A549 (cell line): ENCODE measurements around the gene SNURF. TPM values are rescaled to one million over a fixed set of nuclear protein-coding genes. Genes with fewer than 3 reads are reported as not detected.

Experiments
- ATAC-seq, 2 experiments: fragments of 200-7000 bp in 1 of 2; fragments of >200 bp in 1 of 2; cut with Nextera tagmentation in 1 of 2; cut with Tn5 transposase in 1 of 2; 3 replicates each; pipeline versions ENCODE4 v1.8.0 to v1.9.1; 2018 to 2020; ENCODE audit warnings: mild to moderate bottlenecking in 1 of 2, moderate library complexity in 1 of 2
- CTCF ChIA-PET: fragments of 300-600 bp; sonication (Branson Sonifier 250); formaldehyde crosslinking; extraction: SDS; loops from one replicate; lab custom pipeline; 2021; ENCODE audit warnings: antibody characterized with exemption, inconsistent platforms; lab: Yijun Ruan, JAX
- POLR2A ChIA-PET: fragments of 350-600 bp; formaldehyde crosslinking; extraction: SDS; loops from one replicate; lab custom pipeline; 2021; ENCODE audit warnings: antibody characterized with exemption, inconsistent platforms; lab: Yijun Ruan, JAX
- DNase-seq, 2 experiments: peaks; one replicate each; pipeline versions ENCODE4 v3.0.0 to v3.0.0-alpha.2; 2011 to 2016; ENCODE audit warnings: low read depth in 1 of 2, low spot score in 1 of 2
- FAIRE-seq: peaks from 2 replicates; lab custom pipeline; 2011; peaks lifted over from hg19 to GRCh38; lab: Jason Lieb, UNC
- H3K27ac ChIP-seq, 2 experiments: fragments of >200 bp; sonication (Bioruptor Twin); formaldehyde crosslinking; 3 replicates each; pipeline ENCODE4 v1.5.1; 2016 to 2017
- H3K4me1 ChIP-seq: fragments of >200 bp; sonication (Bioruptor Twin); formaldehyde crosslinking; 3 replicates; pipeline ENCODE4 v1.6.1; 2016
- H3K4me2 ChIP-seq: fragments of >200 bp; sonication (Bioruptor Twin); formaldehyde crosslinking; 3 replicates; pipeline ENCODE4 v1.6.1; 2016
- H3K4me3 ChIP-seq: fragments of >200 bp; sonication (Bioruptor Twin); formaldehyde crosslinking; 3 replicates; pipeline ENCODE4 v1.5.1; 2016
- H3K9me3 ChIP-seq: fragments of >200 bp; sonication (Bioruptor Twin); formaldehyde crosslinking; 3 replicates; pipeline ENCODE4 v1.6.1; 2016
- CBX2 ChIP-seq: fragments of 200-600 bp; sonication (generic); IDR thresholded peaks from 2 replicates; pipeline ENCODE4 v1.6.1; 2016; ENCODE audit warnings: low read depth, mild to moderate bottlenecking, borderline replicate concordance
- CBX8 ChIP-seq: fragments of 200-600 bp; sonication (generic); IDR thresholded peaks from 2 replicates; pipeline ENCODE4 v1.6.1; 2016
- CEBPB ChIP-seq, 2 experiments: fragments of >200 bp in 1 of 2; sonication (Bioruptor Twin) in 1 of 2; formaldehyde crosslinking in 1 of 2; IDR thresholded peaks; 2 replicates each; pipeline ENCODE4 v1.6.1; 2012 to 2016
- EHMT2 ChIP-seq: fragments of 200-600 bp; sonication (generic); IDR thresholded peaks from 2 replicates; pipeline ENCODE4 v1.6.1; 2016; ENCODE audit warnings: antibody characterized with exemption, low read depth, mild to moderate bottlenecking, moderate library complexity
- FOSL2 ChIP-seq, 2 experiments: fragments of 450-650 bp in 1 of 2; fragments of >200 bp in 1 of 2; sonication (Bioruptor Twin) in 1 of 2; formaldehyde crosslinking; IDR thresholded peaks; 2 replicates each; pipeline versions ENCODE4 v1.5.0 to v1.6.1; 2016 to 2020; ENCODE audit warnings: mild to moderate bottlenecking in 1 of 2, moderate library complexity in 1 of 2
- HOXA7 ChIP-seq: fragments of 250-450 bp; sonication (Bioruptor Pico); IDR thresholded peaks from 2 replicates; pipeline ENCODE4 v1.5.0; 2020; ENCODE audit warnings: mild to moderate bottlenecking, moderate library complexity
- HOXB5 ChIP-seq: fragments of 250-450 bp; sonication (Bioruptor Pico); IDR thresholded peaks from 2 replicates; pipeline ENCODE4 v1.5.0; 2020; ENCODE audit warnings: mild to moderate bottlenecking, moderate library complexity
- JUN ChIP-seq, 2 experiments: fragments of >200 bp; sonication (Bioruptor Twin); formaldehyde crosslinking; IDR thresholded peaks; 2 replicates in 1 of 2; 3 replicates in 1 of 2; pipeline ENCODE4 v1.6.1; 2016 to 2017
- JUNB ChIP-seq: fragments of >200 bp; sonication (Bioruptor Twin); formaldehyde crosslinking; IDR thresholded peaks from 2 replicates; pipeline ENCODE4 v1.6.1; 2016
- KDM5A ChIP-seq: fragments of 200-600 bp; sonication (generic); IDR thresholded peaks from 2 replicates; pipeline ENCODE4 v1.6.1; 2016; ENCODE audit warnings: antibody characterized with exemption, mild to moderate bottlenecking
- NPAS2 ChIP-seq: fragments of 250-450 bp; sonication (Bioruptor Pico); IDR thresholded peaks from 2 replicates; pipeline ENCODE4 v1.8.0; 2022; ENCODE audit warnings: mild to moderate bottlenecking, moderate library complexity, borderline replicate concordance
- POLR2A ChIP-seq: IDR thresholded peaks from 2 replicates; pipeline ENCODE4 v1.6.1; 2012; ENCODE audit warnings: mild to moderate bottlenecking, low read length
- POLR2AphosphoS2 ChIP-seq: conservative IDR thresholded peaks from 2 replicates; pipeline ENCODE4 v1.6.1; 2012; ENCODE audit warnings: low read length, improper control_type of control experiment, inconsistent platforms
- RCOR1 ChIP-seq: fragments of 150-350 bp; IDR thresholded peaks from 2 replicates; pipeline ENCODE4 v1.6.1; 2014; ENCODE audit warnings: antibody characterized with exemption, low read length, low read depth
- RNF2 ChIP-seq: fragments of 200-600 bp; sonication (generic); IDR thresholded peaks from 2 replicates; pipeline ENCODE4 v1.6.1; 2016; ENCODE audit warnings: low read depth, mild to moderate bottlenecking, antibody characterized with exemption, moderate library complexity, borderline replicate concordance
- SMC3 ChIP-seq: fragments of >200 bp; sonication (Bioruptor Twin); formaldehyde crosslinking; IDR thresholded peaks from 3 replicates; pipeline ENCODE4 v1.6.1; 2018; ENCODE audit warnings: inconsistent platforms
- SREBF2 ChIP-seq: fragments of 450-650 bp; IDR thresholded peaks from 2 replicates; pipeline ENCODE4 v1.6.1; 2014; ENCODE audit warnings: mild to moderate bottlenecking, moderate library complexity
- TFCP2L1 ChIP-seq: fragments of 250-450 bp; sonication (Bioruptor Pico); IDR thresholded peaks from 2 replicates; pipeline ENCODE4 v1.5.0; 2021; ENCODE audit warnings: mild to moderate bottlenecking
- ZNF302 ChIP-seq: fragments of 250-450 bp; sonication (Bioruptor Pico); IDR thresholded peaks from 2 replicates; pipeline ENCODE4 v1.9.0; 2021; ENCODE audit warnings: inconsistent platforms, mild to moderate bottlenecking, moderate library complexity
- WGBS: methylation state at CpG from one replicate; pipeline ENCODE4 v1.1.6; 2017; ENCODE audit errors: missing lambda C conversion rate; 5-methylcytosine and 5-hydroxymethylcytosine counted together
- polyA plus RNA-seq, 4 experiments: library from polyadenylated mRNA; depleted of rRNA in 3 of 4; stranded (reverse); fragments of >200 nt; fragmentation: RNase III in 1 of 4; extraction: RNeasy Plus Mini Kit Qiagen cat#74134 plus additional on column Dnase treatment in 1 of 4; gene quantifications; 2 replicates in 3 of 4; 3 replicates in 1 of 4; pipeline ENCODE4 v1.2.3, GENCODE V29; 2011 to 2017
- TF ChIP-seq, protein P1 (sequence below): IDR thresholded peaks from 2 replicates; pipeline ENCODE4 v1.6.1; 2012; ENCODE audit warnings: low read depth, borderline replicate concordance
- TF ChIP-seq, protein P2 (sequence below): fragments of >200 bp; sonication (Bioruptor Twin); formaldehyde crosslinking; IDR thresholded peaks from 2 replicates; pipeline ENCODE4 v1.6.1; 2016
- TF ChIP-seq, protein P3 (sequence below): fragments of 250-450 bp; sonication (Bioruptor Pico); IDR thresholded peaks from 2 replicates; pipeline ENCODE4 v1.5.0; 2021; ENCODE audit warnings: mild to moderate bottlenecking, moderate library complexity, borderline replicate concordance
- TF ChIP-seq, protein P4 (sequence below): fragments of >200 bp; sonication (Bioruptor Twin); formaldehyde crosslinking; IDR thresholded peaks from 3 replicates; pipeline ENCODE4 v1.6.1; 2016

SNURF gene
- polyA plus RNA-seq, 2 of the 4 experiments (the other 2 are of a cell fraction), result 13.9 to 29.2 TPM

DNA sequence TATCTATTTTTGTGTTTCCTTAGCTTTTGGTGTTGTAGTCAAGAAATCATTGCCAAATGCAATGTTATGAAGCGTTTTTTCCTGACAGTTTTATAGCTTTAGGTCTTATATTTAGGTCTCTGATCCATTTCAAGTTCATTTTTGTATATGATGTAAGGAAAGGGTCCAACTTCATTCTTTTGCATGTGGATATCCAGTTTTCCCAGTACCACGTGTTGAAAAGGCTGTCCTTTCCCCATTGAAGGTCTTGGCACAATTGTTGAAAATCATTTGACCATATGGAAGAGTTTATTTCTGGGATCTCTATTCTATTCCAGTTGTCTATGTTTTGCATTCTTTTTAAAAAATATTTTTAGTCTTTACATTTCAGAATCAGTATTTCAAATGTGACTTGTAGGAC lies 14.6 kb upstream of the SNURF start (continued):
- TF ChIP-seq HOXA7 (CRISPR knock-in tag) (no peak), SREBF2 (no peak)
- TF ChIP-seq, protein P1, sequence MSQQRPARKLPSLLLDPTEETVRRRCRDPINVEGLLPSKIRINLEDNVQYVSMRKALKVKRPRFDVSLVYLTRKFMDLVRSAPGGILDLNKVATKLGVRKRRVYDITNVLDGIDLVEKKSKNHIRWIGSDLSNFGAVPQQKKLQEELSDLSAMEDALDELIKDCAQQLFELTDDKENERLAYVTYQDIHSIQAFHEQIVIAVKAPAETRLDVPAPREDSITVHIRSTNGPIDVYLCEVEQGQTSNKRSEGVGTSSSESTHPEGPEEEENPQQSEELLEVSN, result no peak

DNA sequence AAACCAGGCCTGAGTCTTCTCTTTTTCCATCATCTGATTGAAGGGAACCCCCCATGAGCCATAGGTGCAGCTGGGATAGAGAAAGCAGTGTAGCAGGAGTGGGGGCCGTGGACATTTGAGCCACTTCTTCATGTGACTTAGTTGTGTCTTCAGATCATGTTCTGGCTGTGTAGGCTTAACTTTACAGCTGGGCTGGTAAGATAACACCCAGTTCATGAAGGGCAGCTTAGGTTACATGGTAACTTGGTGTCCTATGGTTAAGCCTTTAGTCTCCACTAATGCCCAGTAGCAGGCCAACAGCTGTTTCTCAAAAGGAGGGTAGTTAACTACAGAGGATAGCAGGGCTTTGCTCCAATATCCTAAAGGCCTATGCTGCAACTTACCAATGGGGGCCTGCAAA lies 11.4 kb upstream of the SNURF start:
- CTCF ChIA-PET, result interaction anchor here (0.6 kb wide), 1 partner anchor 1752 kb away, joined by 4 read pairs; no protein-coding TSS in a partner anchor
- Histone ChIP-seq H3K4me1 (no peaks in the 10 kb centered on the region), H3K4me3 (no peak overlapping the region), H3K27ac (no peak overlapping the region), H3K9me3 (no peaks in the 10 kb centered on the region), H3K4me2 (no peak overlapping the region)
- ATAC-seq (no peak), DNase-seq (no peak), FAIRE-seq (no peak)
- 0% methylated on average over 1 of the region's 1 CpG for WGBS
- POLR2A ChIA-PET, result no interaction called here
- TF ChIP-seq JUNB (no peak), HOXB5 (no peak), SREBF2 (no peak), KDM5A (no peak), EHMT2 (no peak), POLR2A (no peak), SMC3 (no peak), RCOR1 (no peak), CEBPB (IDR thresholded peaks at IDR 0.05) (no peak), FOSL2 (IDR thresholded peaks at IDR 0.05) (no peak), FOSL2 (CRISPR knock-in tag; IDR thresholded peaks at IDR 0.05) (no peak)
- TF ChIP-seq, protein P2, sequence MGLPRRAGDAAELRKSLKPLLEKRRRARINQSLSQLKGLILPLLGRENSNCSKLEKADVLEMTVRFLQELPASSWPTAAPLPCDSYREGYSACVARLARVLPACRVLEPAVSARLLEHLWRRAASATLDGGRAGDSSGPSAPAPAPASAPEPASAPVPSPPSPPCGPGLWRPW, result no peak

DNA sequence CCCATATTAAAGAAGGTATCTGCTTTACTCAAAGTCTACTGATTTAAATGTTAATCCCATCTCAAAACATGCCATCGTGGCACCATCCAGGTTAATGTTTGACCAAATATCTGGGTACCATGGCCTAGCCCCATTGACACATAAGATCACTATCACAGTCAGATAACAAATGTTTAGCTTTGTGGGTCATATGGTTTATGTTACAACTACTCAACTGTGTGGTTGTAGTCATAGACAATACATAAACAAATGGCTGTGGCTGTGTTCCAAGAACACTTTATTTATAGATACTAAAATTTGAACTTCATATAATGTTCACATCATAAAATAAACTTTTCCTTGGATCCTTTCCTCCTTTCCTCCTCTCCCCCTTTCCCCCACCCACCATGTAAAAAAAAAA lies 9.8 kb upstream of the SNURF start:
- H3K4me1 ChIP-seq, result no peaks in the 10 kb centered on the region
- POLR2A ChIA-PET, result no interaction called here
- TF ChIP-seq, protein P3, sequence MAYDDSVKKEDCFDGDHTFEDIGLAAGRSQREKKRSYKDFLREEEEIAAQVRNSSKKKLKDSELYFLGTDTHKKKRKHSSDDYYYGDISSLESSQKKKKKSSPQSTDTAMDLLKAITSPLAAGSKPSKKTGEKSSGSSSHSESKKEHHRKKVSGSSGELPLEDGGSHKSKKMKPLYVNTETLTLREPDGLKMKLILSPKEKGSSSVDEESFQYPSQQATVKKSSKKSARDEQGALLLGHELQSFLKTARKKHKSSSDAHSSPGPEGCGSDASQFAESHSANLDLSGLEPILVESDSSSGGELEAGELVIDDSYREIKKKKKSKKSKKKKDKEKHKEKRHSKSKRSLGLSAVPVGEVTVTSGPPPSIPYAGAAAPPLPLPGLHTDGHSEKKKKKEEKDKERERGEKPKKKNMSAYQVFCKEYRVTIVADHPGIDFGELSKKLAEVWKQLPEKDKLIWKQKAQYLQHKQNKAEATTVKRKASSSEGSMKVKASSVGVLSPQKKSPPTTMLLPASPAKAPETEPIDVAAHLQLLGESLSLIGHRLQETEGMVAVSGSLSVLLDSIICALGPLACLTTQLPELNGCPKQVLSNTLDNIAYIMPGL (CRISPR knock-in tag), result no peak
- TF ChIP-seq, protein P4, sequence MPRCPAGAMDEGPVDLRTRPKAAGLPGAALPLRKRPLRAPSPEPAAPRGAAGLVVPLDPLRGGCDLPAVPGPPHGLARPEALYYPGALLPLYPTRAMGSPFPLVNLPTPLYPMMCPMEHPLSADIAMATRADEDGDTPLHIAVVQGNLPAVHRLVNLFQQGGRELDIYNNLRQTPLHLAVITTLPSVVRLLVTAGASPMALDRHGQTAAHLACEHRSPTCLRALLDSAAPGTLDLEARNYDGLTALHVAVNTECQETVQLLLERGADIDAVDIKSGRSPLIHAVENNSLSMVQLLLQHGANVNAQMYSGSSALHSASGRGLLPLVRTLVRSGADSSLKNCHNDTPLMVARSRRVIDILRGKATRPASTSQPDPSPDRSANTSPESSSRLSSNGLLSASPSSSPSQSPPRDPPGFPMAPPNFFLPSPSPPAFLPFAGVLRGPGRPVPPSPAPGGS, result no peak
- TF ChIP-seq, protein P2, result no peak
- TF ChIP-seq NPAS2 (CRISPR knock-in tag) (no peak), POLR2AphosphoS2 (no peak), JUN (IDR thresholded peaks at IDR 0.05) (no peak), SMC3 (no peak), ZNF302 (CRISPR knock-in tag) (no peak), RNF2 (no peak), CBX2 (no peak), TFCP2L1 (no peak), CBX8 (no peak)
- H3K4me2 ChIP-seq, result no peak overlapping the region
- WGBS, result 0% methylated on average over 1 of the region's 1 CpG
- H3K27ac ChIP-seq, result no peak overlapping the region
- FAIRE-seq, result no peak
- no peak for DNase-seq
- no peaks in the 10 kb centered on the region for H3K9me3 ChIP-seq
- no peak for ATAC-seq
- CTCF ChIA-PET, result no interaction called here
- H3K4me3 ChIP-seq, result no peak overlapping the region
